Measurements from ENCODE around the gene PPP6R3. TPM values are rescaled to one million over a fixed set of nuclear protein-coding genes. Genes with fewer than 3 reads are reported as not detected.

PPP6R3 gene
- total and polyA plus RNA-seq, 2 of the 8 experiments (the other 6 are each of a cell fraction or from before 2014, with no cell fraction given) = 44.6 to 150 TPM

- TF ChIP-seq PHF8 (conservative IDR thresholded peaks at IDR 0.05; ENCODE audit: low read depth, low read length) = no peak
These were observed 82.1 kb downstream of the PPP6R3 start (continued) for GRCh38 chr11:68542617-68543016.
